Activated naive CD4-positive, alpha-beta T cell treated with anti-CD3 and anti-CD28 coated beads for 36 hours (primary cell): ENCODE measurements around the gene UAP1L1. TPM values are rescaled to one million over a fixed set of nuclear protein-coding genes. Genes with fewer than 3 reads are reported as not detected.

Experiments
- CTCF ChIA-PET: fragments of 350-600 bp; sonication (Branson Sonifier 250); formaldehyde crosslinking; loops from one replicate; lab custom pipeline; 2021; ENCODE audit warnings: antibody characterized with exemption; lab: Charles Lee
- DNase-seq: peaks from one replicate; pipeline ENCODE4 v3.0.0-alpha.2; 2020
- H3K27ac Mint-ChIP-seq: one replicate; pipeline ENCODE4 v1.8.0; 2021; ENCODE audit warnings: mild to moderate bottlenecking, mixed read lengths
- H3K27me3 Mint-ChIP-seq: one replicate; pipeline ENCODE4 v1.8.0; 2021; ENCODE audit warnings: low read depth, mixed read lengths
- H3K36me3 Mint-ChIP-seq: one replicate; pipeline ENCODE4 v1.8.0; 2021; ENCODE audit warnings: low read depth, mixed read lengths
- H3K4me1 Mint-ChIP-seq: one replicate; pipeline ENCODE4 v1.8.0; 2021; ENCODE audit warnings: low read depth, mixed read lengths
- H3K4me3 Mint-ChIP-seq: one replicate; pipeline ENCODE4 v1.8.0; 2021; ENCODE audit warnings: mild to moderate bottlenecking, moderate library complexity, mixed read lengths
- H3K9me3 Mint-ChIP-seq: one replicate; pipeline ENCODE4 v1.8.0; 2021; ENCODE audit warnings: mixed read lengths
- intact Hi-C: fragments of 100-400 bp; cut with micrococcal nuclease; formaldehyde crosslinking; loops from one replicate; pipeline ENCODE4 v1.15.1; 2023
- total RNA-seq, 2 experiments: library from RNA; stranded (reverse); gene quantifications; one replicate each; pipeline ENCODE4 v1.2.3, GENCODE V29; 2021

UAP1L1 gene
- total RNA-seq, 2 experiments from 2014 or later = 2.6 to 3.4 TPM

DNA sequence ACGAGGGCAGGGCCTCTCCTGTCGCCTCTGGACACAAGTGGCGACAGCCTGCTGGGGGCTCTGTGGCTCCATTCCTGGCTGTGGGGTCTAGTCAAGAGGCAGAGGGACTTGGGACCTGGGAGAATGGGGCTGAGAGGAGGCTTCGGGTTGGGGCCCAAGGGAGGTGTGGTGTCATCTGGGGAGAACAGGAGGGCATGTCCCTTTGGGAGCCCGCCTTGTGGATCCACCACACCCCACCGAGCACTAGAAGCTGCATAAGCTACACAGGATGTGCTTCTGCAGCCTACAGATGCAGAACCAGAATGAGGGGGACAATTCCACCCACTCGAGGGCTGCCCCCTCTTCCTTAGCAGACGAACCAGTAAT is 5.6 kb downstream of the UAP1L1 start:
- no peak overlapping the region for H3K27ac Mint-ChIP-seq
- H3K4me3 Mint-ChIP-seq = no peak overlapping the region
- no peaks in the 10 kb centered on the region for H3K27me3 Mint-ChIP-seq
- CTCF ChIA-PET = interaction anchor here (1.0 kb wide), 1 partner anchor 34 kb away, joined by 3 read pairs; no protein-coding TSS in a partner anchor
- no peaks in the 10 kb centered on the region for H3K36me3 Mint-ChIP-seq
- intact Hi-C loops = no loop called here
- H3K9me3 Mint-ChIP-seq = no peaks in the 10 kb centered on the region
- peaks cover 21% of the 10 kb centered on the region for H3K4me1 Mint-ChIP-seq
- DNase-seq = no peak

DNA sequence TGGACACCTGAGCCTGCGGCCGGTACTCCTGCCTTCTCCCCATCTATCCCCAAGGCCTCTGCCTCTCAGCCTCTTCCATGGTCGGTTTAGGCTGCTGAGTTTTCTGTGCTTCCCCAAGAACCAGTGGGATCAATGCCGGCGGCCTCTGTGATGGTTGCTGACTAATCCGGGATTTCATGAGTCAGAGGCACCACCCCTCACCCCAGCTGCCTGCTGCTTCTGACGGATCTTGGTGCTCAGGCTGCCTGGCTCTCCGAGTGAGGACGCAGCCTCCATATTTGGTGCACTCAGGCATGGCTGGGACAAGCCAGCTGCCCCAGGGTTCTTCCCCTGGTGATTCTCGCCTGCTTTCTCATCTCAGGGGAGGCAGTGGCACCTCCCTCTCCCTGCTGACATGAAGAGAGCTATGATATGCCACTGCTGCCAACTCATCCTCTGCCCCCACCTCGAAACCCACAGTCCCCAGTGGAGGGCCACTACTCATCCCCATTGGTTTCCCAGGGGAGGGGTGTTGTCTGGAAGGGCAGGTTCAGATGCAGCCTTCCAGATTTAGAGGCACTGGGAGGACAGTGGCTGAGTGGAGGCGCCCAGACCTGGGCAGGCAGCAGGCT is 6.2 kb downstream of the UAP1L1 start:
- H3K4me1 Mint-ChIP-seq = peaks cover 27% of the 10 kb centered on the region
- intact Hi-C loops = no loop called here
- H3K27ac Mint-ChIP-seq = no peak overlapping the region
- no peaks in the 10 kb centered on the region for H3K36me3 Mint-ChIP-seq
- H3K4me3 Mint-ChIP-seq = no peak overlapping the region
- DNase-seq = peak; percentile 37
- H3K9me3 Mint-ChIP-seq = no peaks in the 10 kb centered on the region
- H3K27me3 Mint-ChIP-seq = no peaks in the 10 kb centered on the region
- CTCF ChIA-PET = interaction anchor here (0.7 to 1.1 kb wide), 3 partner anchors 34 to 111 kb away, joined by 3 to 5 read pairs (median 3); partner anchors contain the start of gene NPDC1

DNA sequence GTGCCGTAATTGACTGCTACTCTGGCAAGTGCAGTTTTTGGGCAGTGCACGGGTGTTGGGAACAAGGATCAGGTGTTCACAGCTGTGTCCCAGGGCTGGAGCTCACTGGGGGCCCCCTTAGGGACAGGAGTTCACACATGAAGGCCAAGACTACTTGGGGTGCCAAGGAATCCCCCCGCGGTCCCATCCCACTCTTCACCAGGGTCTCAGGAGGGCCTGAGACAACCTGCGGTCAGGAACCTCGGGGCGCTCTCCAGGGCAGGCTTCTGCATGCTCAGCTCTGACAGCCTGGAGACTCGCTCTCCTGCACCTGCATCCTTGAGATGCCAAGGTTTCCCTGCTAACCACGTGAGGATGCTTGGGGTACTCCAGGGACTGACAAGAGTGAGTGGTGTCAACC is 7.2 kb downstream of the UAP1L1 start:
- CTCF ChIA-PET = interaction anchor here (1.1 to 3.4 kb wide), 2 partner anchors 17 to 38 kb away, joined by 5 to 28 read pairs; partner anchors contain the start of gene NPDC1
- Mint-ChIP-seq H3K36me3 (peaks cover 4% of the 10 kb centered on the region), H3K27ac (no peak overlapping the region), H3K4me3 (no peak overlapping the region), H3K27me3 (no peaks in the 10 kb centered on the region), H3K4me1 (peaks cover 32% of the 10 kb centered on the region), H3K9me3 (no peaks in the 10 kb centered on the region)
- intact Hi-C loops = no loop called here
- no peak for DNase-seq

DNA sequence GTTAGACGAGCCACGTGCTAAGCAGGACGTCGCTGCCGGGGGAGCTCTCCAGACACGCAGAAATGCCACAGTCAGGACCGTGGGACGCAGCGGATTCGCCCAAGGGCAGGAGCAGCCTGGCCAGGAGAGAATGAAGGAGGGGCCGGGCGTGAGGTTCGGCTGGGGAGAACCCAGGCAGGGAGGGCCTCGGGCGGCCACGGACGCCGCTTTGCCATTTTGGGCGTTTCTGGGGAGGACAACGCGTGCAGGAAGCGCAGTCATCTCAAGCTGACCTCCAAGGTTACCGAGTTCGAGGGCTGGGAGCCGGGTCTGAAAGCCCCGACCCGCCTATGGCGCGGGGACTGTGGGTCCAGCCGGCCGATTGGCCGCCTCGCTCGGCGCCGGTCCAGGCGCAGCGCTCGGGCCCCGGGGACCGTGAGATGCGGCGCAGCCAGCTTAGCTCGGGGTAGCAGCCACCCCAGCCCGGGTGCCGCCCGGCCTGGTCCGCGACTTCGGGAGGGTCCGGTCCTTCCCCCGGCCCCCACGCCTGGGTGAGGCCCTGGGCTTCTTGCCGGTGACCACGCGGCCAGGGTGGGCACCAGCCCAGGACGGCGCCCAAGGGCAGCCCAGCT is 8.7 kb downstream of the UAP1L1 start:
- intact Hi-C loops = loop anchor here (1.0 to 5.0 kb wide), 8 partner anchors 16 to 684 kb away; partner anchors contain the start of genes FBXW5, SAPCD2, SNAPC4 and TMEM141
- H3K27ac Mint-ChIP-seq = peak overlapping the region; percentile 89
- H3K4me3 Mint-ChIP-seq = peak overlapping the region; percentile 89
- H3K4me1 Mint-ChIP-seq = peaks cover 36% of the 10 kb centered on the region
- DNase-seq = peak; percentile 37
- H3K27me3 Mint-ChIP-seq = no peaks in the 10 kb centered on the region
- CTCF ChIA-PET = interaction anchor here (1.3 to 3.4 kb wide), 6 partner anchors 10 to 138 kb away, joined by 4 to 28 read pairs (median 6); partner anchors contain the start of gene NPDC1
- peaks cover 6% of the 10 kb centered on the region for H3K36me3 Mint-ChIP-seq
- no peaks in the 10 kb centered on the region for H3K9me3 Mint-ChIP-seq

DNA sequence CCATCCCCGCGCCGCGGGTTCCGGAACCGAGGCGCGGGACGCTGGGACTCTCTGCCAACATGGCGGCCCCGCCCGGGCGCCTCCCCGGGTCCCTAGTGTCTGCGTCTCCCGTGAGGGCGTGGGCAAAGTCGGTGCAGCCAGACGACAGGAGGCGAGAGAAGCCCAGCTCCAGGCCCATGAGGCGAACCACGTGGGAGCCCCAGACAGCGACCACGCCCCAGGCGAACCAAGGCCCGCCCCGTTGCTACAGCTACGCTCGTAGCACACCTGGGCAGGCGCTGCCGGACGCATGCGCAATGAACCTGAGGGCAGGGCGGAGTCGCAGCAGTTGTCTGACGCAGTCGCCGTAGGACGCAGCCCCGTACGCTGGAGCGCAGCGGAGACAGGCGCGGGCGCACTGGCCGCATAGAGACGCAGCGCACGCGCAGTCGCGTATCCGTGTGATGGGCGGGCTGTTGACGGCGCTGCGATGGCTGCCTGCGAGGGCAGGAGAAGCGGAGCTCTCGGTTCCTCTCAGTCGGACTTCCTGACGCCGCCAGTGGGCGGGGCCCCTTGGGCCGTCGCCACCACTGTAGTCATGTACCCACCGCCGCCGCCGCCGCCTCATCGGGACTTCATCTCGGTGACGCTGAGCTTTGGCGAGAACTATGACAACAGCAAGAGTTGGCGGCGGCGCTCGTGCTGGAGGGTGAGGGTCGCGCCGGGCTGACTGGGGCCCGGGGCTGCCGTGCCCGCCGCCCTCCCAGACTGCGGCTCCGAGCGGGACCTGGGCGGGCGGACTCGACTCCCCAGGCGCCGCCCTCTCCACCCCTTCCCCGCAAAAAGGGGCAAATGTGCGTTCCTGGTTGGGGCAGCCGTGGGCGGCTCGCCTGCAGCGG is 9.5 kb downstream of the UAP1L1 start, which contains the start of gene MAN1B1:
Gene MAN1B1, plus strand, starts transcription at position 455 of the 878 bp plus-strand sequence. Its CDS starts 15 bp downstream, at position 470.
- H3K27me3 Mint-ChIP-seq = no peaks in the 10 kb centered on the region
- H3K4me1 Mint-ChIP-seq = peaks cover 36% of the 10 kb centered on the region
- peak within 1 kb of the TSS; percentile 89 for H3K27ac Mint-ChIP-seq
- H3K4me3 Mint-ChIP-seq = peak within 1 kb of the TSS; percentile 89
- no peaks in the 10 kb centered on the region for H3K9me3 Mint-ChIP-seq
- peak; percentile 100 for DNase-seq
- CTCF ChIA-PET = interaction anchor here (0.6 to 3.4 kb wide), 8 partner anchors 9 to 139 kb away, joined by 3 to 28 read pairs (median 5); partner anchors contain the start of genes NPDC1 and UAP1L1
- peaks cover 6% of the 10 kb centered on the region for H3K36me3 Mint-ChIP-seq
- intact Hi-C loops = loop anchor here (1.0 to 5.0 kb wide), 9 partner anchors 9 to 684 kb away; partner anchors contain the start of genes FBXW5, SAPCD2, SNAPC4 and TMEM141

DNA sequence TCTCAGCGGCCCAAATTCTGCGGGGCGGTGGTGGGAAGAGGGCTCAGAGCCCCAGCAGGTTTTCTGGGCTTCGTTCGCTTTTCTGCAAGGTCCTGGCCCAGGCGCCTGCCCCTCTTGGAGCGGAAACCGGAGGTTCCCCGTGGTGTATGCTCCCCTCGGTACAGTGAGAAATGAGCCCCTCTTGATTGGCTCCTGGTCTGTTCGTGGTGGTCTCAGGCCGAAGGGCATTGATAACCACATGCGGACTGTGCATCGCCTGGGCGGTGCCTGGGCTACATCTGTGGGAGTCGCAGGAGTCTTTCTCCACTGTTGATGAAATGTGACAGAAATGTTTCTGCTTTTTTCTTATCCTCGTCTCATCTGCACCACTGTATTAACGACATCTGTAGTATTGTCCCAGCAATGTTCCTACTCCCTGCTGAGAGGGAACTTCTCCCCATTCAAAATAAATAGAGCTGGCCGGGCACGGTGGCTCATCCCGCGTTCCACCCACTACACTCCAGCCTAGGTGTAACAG is 10.2 kb downstream of the UAP1L1 start:
- H3K27me3 Mint-ChIP-seq = no peaks in the 10 kb centered on the region
- peaks cover 6% of the 10 kb centered on the region for H3K36me3 Mint-ChIP-seq
- H3K4me1 Mint-ChIP-seq = peaks cover 36% of the 10 kb centered on the region
- peak overlapping the region; percentile 83 for H3K4me3 Mint-ChIP-seq
- CTCF ChIA-PET = interaction anchor here (1.1 to 3.4 kb wide), 8 partner anchors 8 to 58 kb away, joined by 4 to 28 read pairs (median 6); partner anchors contain the start of genes NPDC1 and UAP1L1
- intact Hi-C loops = loop anchor here (1.0 to 5.0 kb wide), 5 partner anchors 8 to 685 kb away; partner anchors contain the start of gene SNAPC4
- DNase-seq = peak; percentile 22
- no peaks in the 10 kb centered on the region for H3K9me3 Mint-ChIP-seq
- H3K27ac Mint-ChIP-seq = peak overlapping the region; percentile 75

DNA sequence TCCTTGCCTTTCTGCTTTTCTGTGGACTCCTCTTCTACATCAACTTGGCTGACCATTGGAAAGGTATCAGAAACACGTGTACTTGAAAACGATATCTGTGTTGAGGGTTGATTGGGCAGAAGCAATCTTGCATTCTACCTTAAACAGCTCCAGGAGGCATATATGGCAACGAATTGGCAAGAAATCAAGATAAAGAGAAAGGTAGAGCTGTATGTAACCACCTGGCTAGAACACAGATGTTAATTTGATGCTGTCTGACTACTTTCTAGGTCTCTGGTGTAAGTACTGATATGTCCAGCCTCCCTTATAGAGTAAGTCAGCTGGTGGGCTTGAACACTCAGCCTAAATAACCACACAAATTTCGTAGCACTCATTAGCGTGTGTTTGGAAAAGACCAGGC is 10.8 kb downstream of the UAP1L1 start:
- Mint-ChIP-seq H3K36me3 (peaks cover 6% of the 10 kb centered on the region), H3K4me1 (peaks cover 36% of the 10 kb centered on the region), H3K4me3 (peak overlapping the region; percentile 83), H3K27ac (no peak overlapping the region), H3K9me3 (no peaks in the 10 kb centered on the region), H3K27me3 (no peaks in the 10 kb centered on the region)
- intact Hi-C loops = loop anchor here (5.0 kb wide), 2 partner anchors 39 to 686 kb away; partner anchors contain the start of gene SNAPC4
- no peak for DNase-seq
- CTCF ChIA-PET = interaction anchor here (1.1 to 1.9 kb wide), 4 partner anchors 11 to 58 kb away, joined by 4 to 7 read pairs (median 4); partner anchors contain the start of gene UAP1L1

DNA sequence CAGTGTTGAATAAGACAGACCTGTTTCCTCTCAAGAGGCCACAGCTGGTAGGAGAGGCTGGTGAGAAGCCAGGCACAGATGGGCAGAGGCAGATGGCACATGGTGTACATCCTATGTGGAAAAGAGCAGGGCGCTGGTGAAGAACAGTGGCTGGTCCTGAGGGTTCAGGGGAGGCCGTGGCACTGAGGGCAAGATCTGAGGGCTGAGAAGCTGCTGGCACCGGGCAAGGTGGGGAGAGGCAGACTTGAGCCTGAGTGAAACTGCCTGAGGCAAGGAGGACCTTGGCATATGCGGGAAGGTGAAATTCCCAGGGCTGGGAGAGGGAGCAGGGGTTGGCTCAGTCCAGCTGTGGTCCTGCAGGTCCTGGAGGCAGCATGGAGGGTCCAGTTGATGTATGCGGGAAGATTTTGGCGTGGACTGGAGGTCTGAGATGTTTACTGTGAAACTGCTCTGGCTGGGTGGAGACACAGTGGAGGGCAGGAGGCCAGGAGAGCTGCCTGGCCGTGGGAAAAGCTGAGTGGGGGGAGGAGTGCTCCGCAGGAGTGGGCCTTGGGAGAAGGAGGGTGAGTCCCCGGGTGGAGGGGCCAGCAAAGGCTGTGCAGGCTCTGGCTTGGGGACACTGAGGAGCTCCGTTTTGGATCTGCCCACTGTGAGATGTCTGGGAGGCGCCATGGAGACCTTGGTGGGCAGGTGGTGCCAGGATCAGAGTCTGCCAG is 12.1 kb downstream of the UAP1L1 start:
- H3K36me3 Mint-ChIP-seq = peaks cover 6% of the 10 kb centered on the region
- H3K27me3 Mint-ChIP-seq = no peaks in the 10 kb centered on the region
- no peak for DNase-seq
- intact Hi-C loops = loop anchor here (5.0 kb wide), 2 partner anchors 38 to 687 kb away; partner anchors contain the start of gene SNAPC4
- H3K9me3 Mint-ChIP-seq = no peaks in the 10 kb centered on the region
- H3K4me1 Mint-ChIP-seq = peaks cover 34% of the 10 kb centered on the region
- no peak overlapping the region for H3K27ac Mint-ChIP-seq
- no peak overlapping the region for H3K4me3 Mint-ChIP-seq
- CTCF ChIA-PET = interaction anchor here (1.3 to 1.9 kb wide), 4 partner anchors 21 to 60 kb away, joined by 3 to 7 read pairs (median 4); no protein-coding TSS in a partner anchor

DNA sequence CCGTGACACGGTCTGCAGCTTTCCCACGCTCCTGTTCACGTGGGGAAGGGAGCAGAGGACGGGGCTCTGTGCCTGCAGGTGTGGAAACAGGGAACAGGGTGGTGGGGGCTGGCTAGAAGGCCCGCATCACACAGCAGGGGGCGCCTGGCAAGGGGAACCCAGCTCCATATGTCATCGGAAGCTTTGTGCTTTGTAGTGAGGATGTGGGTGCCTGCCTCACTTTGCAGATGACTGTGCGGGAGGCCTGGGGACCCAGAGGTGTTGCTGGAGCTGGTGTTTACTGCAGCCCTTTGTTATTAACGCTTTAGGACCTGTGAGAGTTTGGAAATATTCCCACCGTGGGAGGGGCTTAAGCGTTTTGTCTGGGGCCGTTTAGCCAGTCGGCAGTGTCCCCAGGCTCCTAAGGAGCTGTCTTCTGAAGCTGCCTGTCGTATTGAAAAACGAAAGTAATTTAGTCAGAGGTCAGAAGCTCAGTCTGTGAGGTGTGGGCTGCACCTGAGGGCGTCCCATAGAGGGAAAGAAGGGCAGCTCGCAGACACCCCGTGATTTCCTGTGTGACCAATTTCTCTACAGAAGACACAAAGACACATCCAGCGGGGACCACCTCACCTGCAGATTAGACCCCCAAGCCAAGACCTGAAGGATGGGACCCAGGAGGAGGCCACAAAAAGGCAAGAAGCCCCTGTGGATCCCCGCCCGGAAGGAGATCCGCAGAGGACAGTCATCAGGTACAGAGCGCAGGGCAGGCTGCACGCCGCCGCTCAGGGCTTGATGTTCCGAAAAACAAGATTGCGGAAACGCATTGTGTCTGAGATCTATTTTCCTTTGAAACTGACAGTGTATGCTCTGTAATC is 18.6 kb downstream of the UAP1L1 start:
- intact Hi-C loops = loop anchor here (1.0 to 2.0 kb wide), 4 partner anchors 9 to 305 kb away; partner anchors contain the start of genes DPP7 and TMEM141

More for the DNA sequence above, 18.6 kb downstream of the UAP1L1 start:
- no peaks in the 10 kb centered on the region for H3K27me3 Mint-ChIP-seq
- peak overlapping the region; percentile 88 for H3K27ac Mint-ChIP-seq
- H3K9me3 Mint-ChIP-seq = no peaks in the 10 kb centered on the region
- DNase-seq = peak; percentile 95
- peaks cover 7% of the 10 kb centered on the region for H3K36me3 Mint-ChIP-seq
- H3K4me3 Mint-ChIP-seq = peak overlapping the region; percentile 66
- H3K4me1 Mint-ChIP-seq = peaks cover 19% of the 10 kb centered on the region
- CTCF ChIA-PET = interaction anchor here (0.6 to 1.9 kb wide), 16 partner anchors 9 to 309 kb away, joined by 3 to 8 read pairs (median 4); partner anchors contain the start of genes FUT7, MAN1B1 and UAP1L1
